HG03196 (cell line): Measurements from ENCODE around the gene CALML3.

Experiments used
- ATAC-seq: cut with Tn5 transposase; IDR thresholded peaks from one replicate; pipeline ENCODE4 v1.9.1; 2021; ENCODE audit not compliant: unreplicated experiment

CALML3 gene

DNA sequence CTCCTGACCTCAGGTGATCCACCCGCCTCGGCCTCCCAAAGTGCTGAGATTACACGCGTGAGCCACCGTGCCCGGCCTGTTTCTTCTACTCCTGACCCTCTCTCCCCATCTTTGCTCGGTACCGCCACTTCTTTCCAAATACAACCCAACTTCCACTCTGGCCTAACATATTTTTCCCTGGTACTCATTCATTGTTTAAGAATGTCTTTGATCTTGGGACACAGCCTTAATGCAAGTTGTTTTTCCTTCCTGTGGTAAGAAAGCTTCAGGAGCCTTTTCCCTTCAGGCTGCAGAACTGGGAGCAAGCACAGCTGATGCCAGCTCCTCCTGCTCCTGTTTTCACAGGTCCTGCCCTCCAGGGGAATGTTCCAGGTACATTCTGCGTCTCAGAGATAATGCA is 13.7 kb downstream of the CALML3 start:
- ATAC-seq, result no peak

DNA sequence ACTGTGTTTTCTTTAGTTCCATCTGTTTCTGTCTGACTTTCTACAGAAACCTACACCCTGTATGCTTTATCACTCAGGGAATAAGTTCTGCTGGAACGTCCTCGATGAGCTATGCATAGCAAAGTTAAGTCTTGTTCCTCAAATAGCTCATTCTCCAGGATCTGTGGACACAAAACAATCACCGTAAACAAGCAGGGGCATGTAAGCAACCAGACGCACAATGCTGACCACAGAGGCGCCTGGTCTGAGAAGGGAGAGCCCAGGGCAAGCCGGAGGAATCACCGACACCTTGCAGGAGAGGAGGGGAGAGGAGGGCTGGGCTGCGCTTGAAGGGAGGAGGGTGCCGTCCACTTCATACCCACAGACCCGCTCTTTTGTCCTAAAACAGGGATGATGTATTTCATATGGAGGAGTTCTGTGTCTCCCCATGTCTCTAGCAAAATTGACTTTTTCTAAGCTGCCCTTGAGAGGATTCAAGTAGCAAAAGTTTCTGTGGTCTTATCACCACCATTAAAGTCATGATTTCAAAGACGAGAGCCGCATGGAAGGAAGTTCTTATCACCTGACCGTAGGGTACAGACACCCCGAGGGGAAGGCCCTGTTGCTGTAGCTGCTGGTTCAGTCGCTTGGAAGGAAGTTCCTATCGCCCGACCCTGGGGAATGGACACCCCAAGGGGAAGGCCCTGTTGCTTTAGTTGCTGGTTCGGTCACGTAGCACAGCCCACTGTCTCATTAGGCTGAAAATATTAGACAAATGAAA is 14.3 kb downstream of the CALML3 start:
- ATAC-seq, result no peak

DNA sequence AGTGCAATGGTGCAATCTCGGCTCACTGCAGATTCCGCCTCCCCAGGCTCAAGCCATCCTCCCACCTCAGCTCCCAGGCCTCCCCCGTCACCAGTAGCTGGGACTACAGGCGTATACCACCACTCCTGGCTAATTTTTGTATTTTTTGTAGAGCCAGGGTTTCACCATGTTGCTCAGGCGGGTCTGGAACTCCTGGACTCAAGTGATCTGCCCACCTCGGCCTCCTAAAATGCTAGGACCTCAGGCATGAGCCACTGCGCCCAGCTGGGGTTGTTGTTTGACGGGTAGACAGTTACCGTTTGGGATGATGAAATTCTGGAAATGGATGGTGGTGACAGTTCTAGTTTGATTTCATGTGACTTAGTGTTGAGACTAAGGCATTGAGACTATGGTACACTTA is 15.3 kb downstream of the CALML3 start:
- no peak for ATAC-seq

DNA sequence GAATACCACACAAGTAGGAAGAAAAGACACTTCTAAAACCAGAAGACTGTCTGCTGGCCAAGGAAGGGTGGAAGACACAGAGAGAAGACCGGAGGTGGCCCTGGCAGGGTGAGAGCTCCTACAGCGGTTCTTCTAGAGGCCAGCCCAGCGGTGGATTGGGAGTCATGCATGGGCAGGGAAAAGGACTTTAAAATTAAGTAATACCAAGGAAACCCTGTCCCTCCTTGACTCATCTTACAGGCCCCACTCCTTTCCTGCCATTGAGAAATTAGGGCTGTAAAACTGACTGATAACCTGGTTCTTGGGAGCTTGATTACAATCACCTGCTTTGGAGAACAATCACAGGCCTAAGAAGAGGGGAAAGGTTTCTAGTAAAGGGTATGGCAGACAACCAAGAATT is 16.1 kb downstream of the CALML3 start:
- ATAC-seq, result no peak

DNA sequence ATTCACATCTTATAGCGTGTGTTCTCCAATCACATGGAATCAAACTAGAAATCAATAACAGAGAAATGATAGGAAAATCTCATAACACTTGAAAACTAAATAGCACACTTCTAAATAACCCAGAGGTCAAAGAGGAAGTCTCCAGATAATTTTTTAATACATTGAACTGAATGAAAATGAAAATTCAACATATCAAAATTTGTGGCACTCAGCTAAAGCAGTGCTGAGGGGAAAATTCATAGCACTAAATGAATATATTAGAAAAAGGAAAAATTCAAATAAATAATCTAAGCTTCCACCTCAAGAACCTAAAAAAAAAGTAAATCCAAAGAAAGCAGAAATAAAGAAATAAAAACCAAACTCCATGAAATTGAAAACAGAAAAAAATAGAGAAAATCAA is 17.3 kb downstream of the CALML3 start:
- no peak for ATAC-seq

DNA sequence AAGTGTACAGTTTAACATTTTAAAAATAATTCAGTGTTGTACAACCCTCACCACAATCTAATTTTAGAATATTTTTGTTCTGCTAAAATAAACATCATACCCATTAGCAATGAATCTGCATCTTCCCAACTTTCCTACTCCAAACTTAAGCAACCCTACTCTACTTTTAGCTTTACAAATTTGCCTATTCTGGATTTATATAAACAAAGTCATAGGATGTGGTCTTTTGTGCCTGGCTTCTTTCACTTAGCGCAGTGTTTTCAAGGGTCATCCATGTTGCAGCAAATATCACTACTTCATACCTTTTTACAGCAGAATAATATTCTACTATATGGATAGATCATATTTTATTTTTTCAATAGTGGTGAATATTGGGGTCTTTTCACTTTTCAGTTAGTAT is 18.9 kb downstream of the CALML3 start:
- no peak for ATAC-seq

DNA sequence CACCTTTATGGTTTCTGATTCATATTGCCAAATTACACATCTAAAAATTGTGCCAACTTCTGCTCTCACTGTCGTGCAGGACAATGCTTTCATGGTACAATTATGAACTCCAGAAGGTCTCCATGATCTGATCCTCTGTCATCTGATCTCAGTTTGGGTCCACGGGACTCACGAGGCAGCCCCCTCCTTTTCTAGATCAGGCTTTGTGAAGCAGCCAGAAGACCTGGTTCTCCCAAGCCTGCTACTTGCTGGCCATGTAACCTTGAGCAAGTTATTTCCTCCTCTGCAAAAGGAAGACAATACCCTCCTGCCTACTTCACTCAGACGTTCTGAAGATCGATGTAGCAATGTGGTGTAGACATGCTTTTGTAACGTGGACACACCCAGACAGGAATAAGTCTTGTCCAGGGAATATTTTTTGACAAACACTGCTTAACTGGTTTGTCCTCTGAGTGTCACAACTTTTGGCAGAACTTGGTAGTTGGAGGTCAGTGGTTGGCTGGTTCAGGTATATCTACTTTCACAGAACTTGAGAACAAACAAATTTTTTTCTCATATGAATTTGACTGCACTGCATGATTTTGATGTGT is 19.6 kb downstream of the CALML3 start:
- ATAC-seq, result no peak

DNA sequence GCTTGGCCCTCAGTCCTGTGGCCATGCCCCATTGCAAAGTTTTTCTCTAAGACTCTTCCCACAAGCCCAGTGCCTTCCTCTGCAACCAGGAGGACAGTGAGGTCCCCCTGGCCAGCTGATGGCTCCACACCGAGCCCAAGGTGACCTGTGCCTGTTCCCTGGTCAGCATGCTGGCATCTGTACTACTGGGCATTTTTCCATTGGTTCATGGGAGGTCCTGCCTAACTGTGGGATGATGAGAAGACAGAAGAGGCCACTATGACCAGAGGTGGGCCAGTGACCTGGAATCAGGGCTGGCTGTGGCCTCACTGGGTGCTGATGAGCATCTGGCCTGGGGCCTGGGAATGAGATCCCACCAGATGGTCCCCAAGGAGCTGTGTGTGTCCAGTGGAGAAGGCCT is 20.2 kb downstream of the CALML3 start:
- no peak for ATAC-seq

DNA sequence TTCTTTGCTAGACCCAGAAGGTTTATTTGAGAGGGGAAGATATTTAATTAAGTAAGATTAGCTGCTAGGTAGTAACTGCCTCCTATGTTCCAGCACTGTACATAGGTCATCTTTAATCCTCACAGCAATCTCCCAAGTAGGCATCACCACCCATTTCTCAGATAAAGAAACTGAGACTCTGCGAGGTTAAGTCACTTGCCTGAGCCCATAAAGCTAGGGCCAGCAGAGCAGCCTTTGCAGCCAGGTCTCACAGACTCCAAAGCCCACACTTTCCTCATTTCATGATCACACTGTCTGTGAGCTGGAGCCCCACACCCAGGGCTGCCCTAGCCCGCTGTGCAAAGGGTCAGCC is 20.6 kb downstream of the CALML3 start:
- no peak for ATAC-seq

DNA sequence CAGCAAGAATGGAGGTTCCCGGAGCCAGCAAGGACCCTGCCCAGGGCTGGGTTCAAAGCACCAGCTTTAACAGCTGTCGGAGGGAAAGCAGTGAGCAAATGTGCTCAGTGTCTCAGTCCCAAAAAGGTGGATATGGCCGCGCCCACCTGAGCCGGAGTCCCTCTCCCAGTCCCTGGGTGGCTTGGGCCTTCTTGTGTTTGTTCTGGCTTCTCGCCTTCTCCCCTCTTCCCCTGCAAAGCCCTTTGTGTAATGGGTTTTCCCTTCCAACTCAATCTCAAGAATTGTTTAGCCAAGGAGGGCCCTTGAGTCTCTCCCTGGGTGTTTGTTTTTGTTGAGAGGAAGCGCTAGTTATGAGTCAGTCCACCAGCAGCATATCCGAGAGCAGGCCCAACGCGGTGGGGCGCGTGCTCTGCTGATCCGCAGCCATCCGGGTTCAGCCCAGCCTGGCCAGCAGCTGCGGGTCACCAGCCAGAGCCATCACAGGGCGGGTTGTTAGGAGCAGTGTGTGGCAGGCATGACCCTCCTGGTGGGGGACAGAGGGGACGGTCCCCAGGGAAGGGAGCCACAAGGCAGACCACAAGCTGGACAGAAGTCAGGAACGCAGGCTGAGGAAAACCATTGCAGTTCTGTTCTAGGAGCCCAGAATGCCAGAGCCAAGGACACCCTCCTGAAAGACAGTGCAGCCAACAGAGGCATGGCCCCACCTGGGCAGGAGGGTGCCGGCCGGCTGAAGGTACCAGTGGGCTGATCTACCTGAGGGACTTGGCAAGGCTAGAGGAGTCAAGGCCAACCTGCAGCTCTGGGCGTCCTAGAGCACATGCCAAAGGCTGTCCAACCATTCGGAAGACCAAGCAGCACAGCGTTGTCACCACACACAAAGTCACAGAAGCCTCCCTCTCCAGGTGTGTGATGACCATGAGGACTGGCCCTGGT is 21.3 kb downstream of the CALML3 start:
- no peak for ATAC-seq

DNA sequence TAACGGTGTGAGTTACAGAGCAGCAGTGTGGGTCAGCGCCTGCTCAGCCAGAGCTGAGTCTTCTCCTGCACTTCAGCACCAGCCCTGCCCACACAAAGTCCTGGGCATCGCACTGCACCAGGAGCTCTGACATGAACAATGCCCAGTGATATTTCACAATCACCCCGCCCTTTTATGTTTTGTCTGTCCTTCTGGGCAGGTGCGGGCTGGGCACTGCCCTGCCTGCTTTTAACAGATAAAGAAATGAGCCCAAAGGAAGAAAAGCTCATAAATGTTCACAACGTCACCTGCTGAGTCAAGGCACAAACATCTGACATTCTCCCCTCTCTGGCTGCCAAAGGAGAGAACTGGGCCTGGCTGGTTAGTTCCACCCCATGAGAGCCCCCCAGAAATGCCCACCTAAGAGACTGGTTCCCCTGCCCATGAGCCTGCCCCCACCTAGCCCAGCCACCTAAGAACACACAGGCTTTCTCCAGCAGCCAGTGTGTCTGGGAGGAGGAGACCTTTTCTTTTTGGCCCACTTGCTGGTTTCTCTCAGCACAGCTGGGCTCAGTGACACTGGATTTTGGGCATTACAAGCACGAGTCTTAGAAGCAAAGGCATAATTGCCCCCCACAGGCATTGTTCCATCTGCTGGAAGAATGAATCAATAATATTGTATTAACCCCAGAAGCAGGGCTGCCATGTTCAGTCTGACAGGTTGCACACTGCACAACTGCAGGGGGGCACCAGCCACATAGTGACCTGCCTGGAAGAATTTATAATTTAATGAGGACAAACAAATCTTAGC is 22.3 kb downstream of the CALML3 start:
- ATAC-seq, result no peak

DNA sequence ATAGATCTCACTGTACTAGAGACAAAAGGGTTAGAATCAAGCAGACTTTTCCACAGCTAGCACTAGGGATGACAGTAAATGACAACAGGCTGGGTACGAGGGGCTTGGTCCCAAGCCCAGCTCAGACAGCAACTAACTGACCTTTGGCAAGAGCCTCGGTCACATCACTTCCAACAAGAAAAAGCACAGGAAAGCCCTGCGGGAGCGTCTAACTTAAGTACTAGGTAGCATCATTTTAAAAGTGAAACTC is 22.8 kb downstream of the CALML3 start:
- ATAC-seq, result no peak

DNA sequence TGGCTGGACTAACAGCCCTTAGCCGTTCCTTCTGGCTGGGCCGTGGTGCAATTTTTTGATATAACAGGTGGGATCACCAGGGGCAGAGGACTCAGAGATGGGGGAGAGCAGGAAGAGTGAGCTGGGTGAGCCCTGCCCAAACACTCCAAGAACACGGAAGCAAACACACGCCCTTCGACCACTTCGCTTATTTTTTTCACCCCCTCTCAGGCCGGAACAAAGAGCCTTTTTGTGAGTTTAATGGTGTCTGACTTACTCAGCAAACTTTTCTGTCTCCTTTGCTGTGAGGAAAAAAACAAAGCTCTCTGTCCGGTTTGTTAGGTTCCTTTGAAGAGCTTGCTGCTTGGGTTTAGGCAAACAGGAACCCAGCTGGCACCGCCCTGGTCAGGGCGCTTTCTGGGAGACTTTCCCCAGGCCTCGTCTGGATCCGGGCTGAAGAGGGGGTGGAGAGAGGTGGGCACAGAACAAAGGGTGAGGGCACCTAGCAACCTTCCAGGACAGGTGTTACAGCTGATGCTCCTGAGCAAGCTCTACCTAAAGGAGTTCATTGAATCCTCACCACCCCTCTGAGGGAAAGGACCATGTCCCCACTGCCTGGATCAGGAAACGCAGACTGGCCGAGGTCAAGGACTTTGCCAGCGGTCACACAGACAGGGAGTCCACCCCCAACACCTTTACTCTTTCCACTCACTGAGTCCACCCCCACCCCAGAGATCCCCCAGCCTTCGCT is 23.3 kb downstream of the CALML3 start:
- no peak for ATAC-seq

DNA sequence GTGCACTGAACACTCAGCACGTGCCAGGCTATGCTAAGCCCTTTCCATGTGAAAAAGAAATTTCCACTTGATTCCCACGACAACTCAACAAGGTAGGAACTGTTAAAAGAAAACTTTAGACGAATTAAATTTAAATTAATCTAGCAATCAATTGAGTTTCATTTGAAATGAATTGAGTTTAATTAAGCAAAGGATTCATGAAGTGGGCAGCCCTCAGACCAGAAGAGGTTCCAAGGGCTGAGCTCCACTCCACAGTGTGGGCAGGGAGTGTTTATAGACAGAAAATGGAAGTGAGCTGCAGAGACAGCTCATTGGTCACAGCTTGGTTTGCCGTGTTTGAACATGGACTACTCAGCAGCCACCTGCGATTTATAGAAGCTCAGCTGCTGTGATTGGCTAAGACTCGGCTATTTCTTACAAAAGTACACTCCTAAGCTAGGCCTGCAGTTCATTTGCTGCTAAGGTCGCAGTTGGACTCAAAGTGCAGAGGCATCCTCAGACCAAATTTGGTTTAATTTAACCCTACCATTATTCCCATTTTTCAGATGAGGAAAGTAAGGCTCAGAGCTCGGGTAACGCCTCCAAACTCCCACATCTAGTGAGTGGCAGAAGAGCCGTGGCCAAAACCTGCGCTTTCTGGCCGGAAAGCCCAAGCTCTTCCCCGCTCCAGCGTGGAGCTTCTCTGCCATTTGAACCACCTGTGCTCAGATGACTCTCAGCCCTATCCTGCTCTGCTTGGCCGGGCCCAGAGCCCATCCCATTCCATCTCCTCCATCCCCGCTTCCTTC is 24.9 kb downstream of the CALML3 start:
- no peak for ATAC-seq

DNA sequence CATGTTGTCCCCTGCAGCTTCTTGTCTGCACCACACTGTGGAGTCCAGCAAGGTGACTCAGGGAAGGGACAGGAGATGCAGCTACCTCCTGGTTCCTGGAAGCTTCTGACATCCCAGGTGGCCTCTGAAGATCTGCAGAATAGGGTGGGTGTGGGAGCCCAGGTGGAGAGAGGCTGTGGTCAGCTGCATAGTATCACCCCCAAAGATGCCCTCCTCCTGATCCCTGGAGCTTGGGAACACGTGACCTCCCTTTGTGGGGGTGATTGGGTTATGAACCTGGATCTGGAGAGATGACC is 25.4 kb downstream of the CALML3 start:
- no peak for ATAC-seq

DNA sequence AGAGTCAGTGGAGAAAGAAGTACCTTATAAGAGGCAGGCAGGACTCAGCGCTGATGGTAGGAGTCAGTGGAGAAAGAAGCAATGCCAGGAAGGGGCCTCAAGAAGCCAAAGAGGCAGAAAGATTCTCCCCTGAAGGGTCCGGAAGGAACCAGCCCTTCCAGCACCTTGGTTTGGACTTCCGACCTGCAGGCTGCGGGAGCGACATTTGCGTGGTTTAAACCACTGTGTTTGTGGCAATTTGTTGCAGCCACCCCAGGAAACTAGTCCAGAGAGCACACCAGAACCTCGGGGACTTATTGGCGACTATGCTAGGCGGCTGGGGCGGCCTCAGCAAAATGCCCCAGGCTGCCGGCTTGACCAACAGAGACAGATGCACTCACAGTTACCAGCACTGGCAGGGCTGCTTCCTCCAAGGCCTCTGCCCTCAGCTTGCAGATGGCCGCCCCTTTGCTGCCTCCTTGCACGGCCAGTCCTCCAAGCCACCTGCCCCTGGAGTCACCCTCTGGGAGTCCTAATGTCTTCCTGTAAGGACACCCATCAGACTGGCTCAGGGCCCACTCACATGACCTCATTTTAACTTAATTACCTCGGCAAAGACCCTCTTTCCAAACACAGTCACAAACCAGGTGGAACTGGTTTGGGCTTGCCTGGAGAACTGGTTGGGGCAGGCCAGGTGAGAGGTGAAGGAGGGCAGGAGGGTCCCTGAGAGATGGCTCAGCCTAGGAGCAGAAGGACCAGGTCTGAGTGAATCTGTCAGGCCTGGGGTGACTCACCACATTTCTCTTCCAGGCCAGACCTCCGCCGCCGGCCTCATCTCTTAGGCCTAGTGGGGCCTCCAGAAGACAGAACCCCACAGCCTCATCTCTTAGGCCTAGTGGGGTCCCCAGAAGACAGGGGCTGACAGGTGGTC is 26.1 kb downstream of the CALML3 start:
- no peak for ATAC-seq

DNA sequence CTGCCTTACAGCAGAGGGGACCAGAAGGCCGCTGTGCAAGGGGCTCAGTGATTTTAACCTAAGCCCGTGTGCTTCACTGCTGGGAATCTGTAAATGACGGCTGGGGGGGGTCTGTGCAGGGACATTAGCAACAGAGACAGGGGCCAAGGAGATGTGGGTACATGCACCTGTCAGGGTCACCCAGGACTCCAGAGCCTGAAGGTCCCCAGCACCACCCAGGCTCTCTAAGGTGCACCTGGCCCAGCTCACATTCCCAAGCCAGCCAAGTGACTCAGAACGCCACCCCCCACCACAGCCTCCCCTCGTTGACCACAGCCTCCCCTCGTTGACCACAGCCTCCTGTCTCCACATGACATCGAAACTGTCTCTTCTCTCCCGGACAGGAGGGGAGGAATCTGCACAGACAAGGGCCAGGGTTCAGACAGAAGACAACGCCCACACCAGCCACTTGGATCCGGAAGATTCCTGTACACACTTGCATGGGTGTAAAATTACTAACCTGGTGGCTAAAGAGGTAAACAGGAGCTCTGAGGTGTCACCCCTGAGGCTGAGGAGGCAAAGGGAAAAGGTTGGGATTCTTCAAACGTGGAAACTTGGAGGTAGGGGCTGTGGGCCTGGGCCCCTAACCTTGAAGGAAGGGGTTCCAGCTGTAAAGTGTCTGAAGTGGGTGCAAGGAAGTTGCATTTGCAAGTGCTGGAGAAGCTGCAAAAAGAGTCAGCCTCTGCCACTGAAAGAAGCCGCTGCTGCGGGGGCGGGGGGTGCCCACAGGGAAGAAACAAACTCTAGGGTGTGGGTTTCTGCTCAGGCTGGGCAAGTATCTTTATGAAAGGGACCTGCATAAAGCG is 27.0 kb downstream of the CALML3 start:
- ATAC-seq, result no peak
